ENCODE results near the gene ENOPH1. TPM values are rescaled to one million over a fixed set of nuclear protein-coding genes. Genes with fewer than 3 reads are reported as not detected.
A peak's percentile ranks its signal among the peaks of the same experiment; 100 is the strongest.

The ENOPH1 gene
- total and polyA plus RNA-seq, 9 of the 15 experiments (the other 6 are each of a cell fraction or from before 2014, with no cell fraction given), result 29.8 to 71.4 (median 48.9) TPM

DNA sequence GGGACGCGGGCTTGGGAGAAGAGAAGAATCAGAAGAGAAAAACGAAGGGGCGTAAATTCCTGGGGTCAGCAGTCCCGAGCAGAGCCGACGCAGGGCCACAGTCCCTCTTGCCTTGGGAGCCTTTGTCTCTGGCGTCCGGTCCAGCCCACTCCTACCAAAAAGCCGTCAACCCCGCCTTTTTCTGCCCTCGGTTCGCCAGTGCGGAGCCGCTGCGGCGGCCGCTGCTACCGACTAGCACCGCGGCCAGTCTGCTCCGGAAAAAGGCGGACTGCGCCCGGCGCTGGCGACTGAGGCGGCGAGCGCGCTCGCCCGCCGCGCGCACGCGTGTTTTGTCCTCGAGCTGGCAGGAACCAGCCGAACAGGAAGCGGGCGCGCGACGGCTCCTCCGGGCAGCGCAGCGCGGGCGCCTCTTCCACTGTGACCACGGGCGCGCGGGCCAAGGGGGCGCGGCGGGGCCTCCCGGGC, 630 bp upstream of the ENOPH1 start (continued):
- TF ChIP-seq, protein P1, sequence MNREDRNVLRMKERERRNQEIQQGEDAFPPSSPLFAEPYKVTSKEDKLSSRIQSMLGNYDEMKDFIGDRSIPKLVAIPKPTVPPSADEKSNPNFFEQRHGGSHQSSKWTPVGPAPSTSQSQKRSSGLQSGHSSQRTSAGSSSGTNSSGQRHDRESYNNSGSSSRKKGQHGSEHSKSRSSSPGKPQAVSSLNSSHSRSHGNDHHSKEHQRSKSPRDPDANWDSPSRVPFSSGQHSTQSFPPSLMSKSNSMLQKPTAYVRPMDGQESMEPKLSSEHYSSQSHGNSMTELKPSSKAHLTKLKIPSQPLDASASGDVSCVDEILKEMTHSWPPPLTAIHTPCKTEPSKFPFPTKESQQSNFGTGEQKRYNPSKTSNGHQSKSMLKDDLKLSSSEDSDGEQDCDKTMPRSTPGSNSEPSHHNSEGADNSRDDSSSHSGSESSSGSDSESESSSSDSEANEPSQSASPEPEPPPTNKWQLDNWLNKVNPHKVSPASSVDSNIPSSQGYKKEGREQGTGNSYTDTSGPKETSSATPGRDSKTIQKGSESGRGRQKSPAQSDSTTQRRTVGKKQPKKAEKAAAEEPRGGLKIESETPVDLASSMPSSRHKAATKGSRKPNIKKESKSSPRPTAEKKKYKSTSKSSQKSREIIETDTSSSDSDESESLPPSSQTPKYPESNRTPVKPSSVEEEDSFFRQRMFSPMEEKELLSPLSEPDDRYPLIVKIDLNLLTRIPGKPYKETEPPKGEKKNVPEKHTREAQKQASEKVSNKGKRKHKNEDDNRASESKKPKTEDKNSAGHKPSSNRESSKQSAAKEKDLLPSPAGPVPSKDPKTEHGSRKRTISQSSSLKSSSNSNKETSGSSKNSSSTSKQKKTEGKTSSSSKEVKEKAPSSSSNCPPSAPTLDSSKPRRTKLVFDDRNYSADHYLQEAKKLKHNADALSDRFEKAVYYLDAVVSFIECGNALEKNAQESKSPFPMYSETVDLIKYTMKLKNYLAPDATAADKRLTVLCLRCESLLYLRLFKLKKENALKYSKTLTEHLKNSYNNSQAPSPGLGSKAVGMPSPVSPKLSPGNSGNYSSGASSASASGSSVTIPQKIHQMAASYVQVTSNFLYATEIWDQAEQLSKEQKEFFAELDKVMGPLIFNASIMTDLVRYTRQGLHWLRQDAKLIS (CRISPR knock-in tag; IDR thresholded peaks at IDR 0.05), result peak; percentile 14
- TF ChIP-seq MYC (IDR thresholded peaks at IDR 0.05; ENCODE audit: low read depth, low read length), result no peak
- TF ChIP-seq MYC (CRISPR knock-in tag; IDR thresholded peaks at IDR 0.05; ENCODE audit: borderline replicate concordance, low read depth), result no peak
- TF ChIP-seq MYBL2 (IDR thresholded peaks at IDR 0.05; ENCODE audit: low read depth), result no peak
- no peak for TF ChIP-seq MYBL2 (CRISPR knock-in tag; IDR thresholded peaks at IDR 0.05; ENCODE audit: borderline replicate concordance)
- TF ChIP-seq, protein P2, sequence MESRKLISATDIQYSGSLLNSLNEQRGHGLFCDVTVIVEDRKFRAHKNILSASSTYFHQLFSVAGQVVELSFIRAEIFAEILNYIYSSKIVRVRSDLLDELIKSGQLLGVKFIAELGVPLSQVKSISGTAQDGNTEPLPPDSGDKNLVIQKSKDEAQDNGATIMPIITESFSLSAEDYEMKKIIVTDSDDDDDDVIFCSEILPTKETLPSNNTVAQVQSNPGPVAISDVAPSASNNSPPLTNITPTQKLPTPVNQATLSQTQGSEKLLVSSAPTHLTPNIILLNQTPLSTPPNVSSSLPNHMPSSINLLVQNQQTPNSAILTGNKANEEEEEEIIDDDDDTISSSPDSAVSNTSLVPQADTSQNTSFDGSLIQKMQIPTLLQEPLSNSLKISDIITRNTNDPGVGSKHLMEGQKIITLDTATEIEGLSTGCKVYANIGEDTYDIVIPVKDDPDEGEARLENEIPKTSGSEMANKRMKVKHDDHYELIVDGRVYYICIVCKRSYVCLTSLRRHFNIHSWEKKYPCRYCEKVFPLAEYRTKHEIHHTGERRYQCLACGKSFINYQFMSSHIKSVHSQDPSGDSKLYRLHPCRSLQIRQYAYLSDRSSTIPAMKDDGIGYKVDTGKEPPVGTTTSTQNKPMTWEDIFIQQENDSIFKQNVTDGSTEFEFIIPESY (CRISPR knock-in tag; IDR thresholded peaks at IDR 0.05), result no peak; the same call in 1 of the 2 replicates
- TF ChIP-seq, protein P3, sequence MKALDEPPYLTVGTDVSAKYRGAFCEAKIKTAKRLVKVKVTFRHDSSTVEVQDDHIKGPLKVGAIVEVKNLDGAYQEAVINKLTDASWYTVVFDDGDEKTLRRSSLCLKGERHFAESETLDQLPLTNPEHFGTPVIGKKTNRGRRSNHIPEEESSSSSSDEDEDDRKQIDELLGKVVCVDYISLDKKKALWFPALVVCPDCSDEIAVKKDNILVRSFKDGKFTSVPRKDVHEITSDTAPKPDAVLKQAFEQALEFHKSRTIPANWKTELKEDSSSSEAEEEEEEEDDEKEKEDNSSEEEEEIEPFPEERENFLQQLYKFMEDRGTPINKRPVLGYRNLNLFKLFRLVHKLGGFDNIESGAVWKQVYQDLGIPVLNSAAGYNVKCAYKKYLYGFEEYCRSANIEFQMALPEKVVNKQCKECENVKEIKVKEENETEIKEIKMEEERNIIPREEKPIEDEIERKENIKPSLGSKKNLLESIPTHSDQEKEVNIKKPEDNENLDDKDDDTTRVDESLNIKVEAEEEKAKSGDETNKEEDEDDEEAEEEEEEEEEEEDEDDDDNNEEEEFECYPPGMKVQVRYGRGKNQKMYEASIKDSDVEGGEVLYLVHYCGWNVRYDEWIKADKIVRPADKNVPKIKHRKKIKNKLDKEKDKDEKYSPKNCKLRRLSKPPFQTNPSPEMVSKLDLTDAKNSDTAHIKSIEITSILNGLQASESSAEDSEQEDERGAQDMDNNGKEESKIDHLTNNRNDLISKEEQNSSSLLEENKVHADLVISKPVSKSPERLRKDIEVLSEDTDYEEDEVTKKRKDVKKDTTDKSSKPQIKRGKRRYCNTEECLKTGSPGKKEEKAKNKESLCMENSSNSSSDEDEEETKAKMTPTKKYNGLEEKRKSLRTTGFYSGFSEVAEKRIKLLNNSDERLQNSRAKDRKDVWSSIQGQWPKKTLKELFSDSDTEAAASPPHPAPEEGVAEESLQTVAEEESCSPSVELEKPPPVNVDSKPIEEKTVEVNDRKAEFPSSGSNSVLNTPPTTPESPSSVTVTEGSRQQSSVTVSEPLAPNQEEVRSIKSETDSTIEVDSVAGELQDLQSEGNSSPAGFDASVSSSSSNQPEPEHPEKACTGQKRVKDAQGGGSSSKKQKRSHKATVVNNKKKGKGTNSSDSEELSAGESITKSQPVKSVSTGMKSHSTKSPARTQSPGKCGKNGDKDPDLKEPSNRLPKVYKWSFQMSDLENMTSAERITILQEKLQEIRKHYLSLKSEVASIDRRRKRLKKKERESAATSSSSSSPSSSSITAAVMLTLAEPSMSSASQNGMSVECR (CRISPR knock-in tag; IDR thresholded peaks at IDR 0.05), result no peak; the same call in 1 of the 2 replicates
- TF ChIP-seq KDM5B (IDR thresholded peaks at IDR 0.05; ENCODE audit: insufficient replicate concordance, low read depth, low read length), result peak; percentile 83
- 0 out of 2 replicates have a peak, but pooled peaks have one; percentile 43 for TF ChIP-seq RB1 (IDR thresholded peaks at IDR 0.05; ENCODE audit: low read depth)
- no peak for TF ChIP-seq PHF21A (IDR thresholded peaks at IDR 0.05; ENCODE audit: borderline replicate concordance, low read depth)
- peak; percentile 96 for TF ChIP-seq CHD1 (IDR thresholded peaks at IDR 0.05; ENCODE audit: low read length)
- TF ChIP-seq NR3C1 (CRISPR knock-in tag; IDR thresholded peaks at IDR 0.05), result 0 out of 2 replicates have a peak, but pooled peaks have one; percentile 28
- TF ChIP-seq PHF8 (IDR thresholded peaks at IDR 0.05; ENCODE audit: borderline replicate concordance, low read length), result peak; percentile 86; the same call in 1 of the 2 replicates
- TF ChIP-seq SRSF7 (optimal IDR thresholded peaks at IDR 0.05; ENCODE audit: low read depth, low read length), result no peak
- TF ChIP-seq OTX1 (CRISPR knock-in tag; IDR thresholded peaks at IDR 0.05), result 0 out of 2 replicates have a peak, but pooled peaks have one; percentile 18
- TF ChIP-seq KAT2B (IDR thresholded peaks at IDR 0.05; ENCODE audit: low read depth, low read length), result no peak
- TF ChIP-seq, protein P4, sequence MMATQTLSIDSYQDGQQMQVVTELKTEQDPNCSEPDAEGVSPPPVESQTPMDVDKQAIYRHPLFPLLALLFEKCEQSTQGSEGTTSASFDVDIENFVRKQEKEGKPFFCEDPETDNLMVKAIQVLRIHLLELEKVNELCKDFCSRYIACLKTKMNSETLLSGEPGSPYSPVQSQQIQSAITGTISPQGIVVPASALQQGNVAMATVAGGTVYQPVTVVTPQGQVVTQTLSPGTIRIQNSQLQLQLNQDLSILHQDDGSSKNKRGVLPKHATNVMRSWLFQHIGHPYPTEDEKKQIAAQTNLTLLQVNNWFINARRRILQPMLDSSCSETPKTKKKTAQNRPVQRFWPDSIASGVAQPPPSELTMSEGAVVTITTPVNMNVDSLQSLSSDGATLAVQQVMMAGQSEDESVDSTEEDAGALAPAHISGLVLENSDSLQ (IDR thresholded peaks at IDR 0.05), result no peak
